SK-N-SH (cell line): ENCODE measurements around the gene TP63.

Source experiments
- EP300 ChIP-seq, 2 experiments: IDR thresholded peaks; 2 replicates each; pipeline versions ENCODE4 v1.4.0 to v1.6.1; 2012; ENCODE audit warnings: borderline replicate concordance in 1 of 2, low read depth in 1 of 2, low read length in 1 of 2
- NRF1 ChIP-seq: IDR thresholded peaks from 2 replicates; pipeline ENCODE4 v1.6.1; 2012; ENCODE audit warnings: low read depth, mild to moderate bottlenecking, low read length
- POLR2AphosphoS5 ChIP-seq: IDR thresholded peaks from 2 replicates; pipeline ENCODE4 v1.6.1; 2012; ENCODE audit warnings: low read depth, low read length
- RAD21 ChIP-seq: IDR thresholded peaks from 2 replicates; pipeline ENCODE4 v1.6.1; 2012; ENCODE audit warnings: mild to moderate bottlenecking, low read length
- RCOR1 ChIP-seq: fragments of 150-350 bp; IDR thresholded peaks from 2 replicates; pipeline ENCODE4 v1.6.1; 2017; ENCODE audit warnings: antibody characterized with exemption, low read length
- RFX5 ChIP-seq: IDR thresholded peaks from 2 replicates; pipeline ENCODE4 v1.6.1; 2012; ENCODE audit warnings: mild to moderate bottlenecking, improper control_type of control experiment, low read length
- SIN3A ChIP-seq: IDR thresholded peaks from 2 replicates; pipeline ENCODE4 v1.6.1; 2012; ENCODE audit warnings: low read depth, mild to moderate bottlenecking, low read length, moderate library complexity, borderline replicate concordance
- SMC3 ChIP-seq: IDR thresholded peaks from 2 replicates; pipeline ENCODE4 v1.6.1; 2012; ENCODE audit warnings: low read depth, low read length, improper control_type of control experiment
- TCF12 ChIP-seq: IDR thresholded peaks from 2 replicates; pipeline ENCODE4 v1.4.0; 2012
- TEAD4 ChIP-seq: IDR thresholded peaks from 2 replicates; pipeline ENCODE4 v1.4.0; 2012; ENCODE audit warnings: mild to moderate bottlenecking, borderline replicate concordance; ENCODE audit not compliant: insufficient read depth
- TF ChIP-seq, protein P1 (sequence below): fragments of 200-600 bp; sonication (generic); IDR thresholded peaks from 2 replicates; pipeline ENCODE4 v1.6.1; 2017; ENCODE audit warnings: antibody characterized with exemption, mild to moderate bottlenecking, moderate library complexity
- TF ChIP-seq, protein P2 (sequence below): fragments of 150-350 bp; IDR thresholded peaks from 2 replicates; pipeline ENCODE4 v1.6.1; 2016; ENCODE audit warnings: mild to moderate bottlenecking, low read depth, low read length
- TF ChIP-seq, protein P3 (sequence below): fragments of 150-350 bp; IDR thresholded peaks from 2 replicates; pipeline ENCODE4 v1.6.1; 2017; ENCODE audit warnings: antibody characterized with exemption, low read length, low read depth, borderline replicate concordance

DNA sequence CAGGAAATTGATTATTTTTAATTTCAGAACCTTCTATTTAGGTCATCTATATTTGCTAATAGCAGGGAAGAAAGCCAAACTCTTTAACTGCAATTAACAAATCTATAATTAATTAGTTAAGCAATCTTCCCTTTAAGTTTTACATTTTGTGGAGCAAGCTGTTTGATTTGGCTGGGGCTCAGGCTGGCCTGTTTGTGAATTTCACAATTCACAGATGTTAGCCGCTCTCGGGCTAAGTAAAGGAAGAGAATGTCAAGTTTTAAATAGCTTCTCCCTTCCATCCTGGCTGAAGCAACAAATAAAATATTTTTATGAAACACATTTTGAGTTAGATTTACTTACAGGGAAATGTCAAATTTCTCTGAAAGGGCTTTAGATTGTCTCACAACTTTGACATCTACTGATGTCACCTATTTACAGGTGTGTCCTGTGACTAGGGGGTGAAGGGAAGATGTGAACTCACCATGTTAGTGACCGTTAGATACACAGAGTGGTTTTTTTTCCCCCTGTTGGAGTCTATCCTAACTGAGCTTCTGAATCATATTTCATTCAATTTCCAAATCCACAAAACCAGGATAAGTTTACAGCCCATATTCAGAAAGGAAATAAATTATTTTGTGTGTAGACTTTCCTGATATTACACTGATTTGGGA is 1.3 kb upstream of the TP63 start:
- TF ChIP-seq, protein P1, sequence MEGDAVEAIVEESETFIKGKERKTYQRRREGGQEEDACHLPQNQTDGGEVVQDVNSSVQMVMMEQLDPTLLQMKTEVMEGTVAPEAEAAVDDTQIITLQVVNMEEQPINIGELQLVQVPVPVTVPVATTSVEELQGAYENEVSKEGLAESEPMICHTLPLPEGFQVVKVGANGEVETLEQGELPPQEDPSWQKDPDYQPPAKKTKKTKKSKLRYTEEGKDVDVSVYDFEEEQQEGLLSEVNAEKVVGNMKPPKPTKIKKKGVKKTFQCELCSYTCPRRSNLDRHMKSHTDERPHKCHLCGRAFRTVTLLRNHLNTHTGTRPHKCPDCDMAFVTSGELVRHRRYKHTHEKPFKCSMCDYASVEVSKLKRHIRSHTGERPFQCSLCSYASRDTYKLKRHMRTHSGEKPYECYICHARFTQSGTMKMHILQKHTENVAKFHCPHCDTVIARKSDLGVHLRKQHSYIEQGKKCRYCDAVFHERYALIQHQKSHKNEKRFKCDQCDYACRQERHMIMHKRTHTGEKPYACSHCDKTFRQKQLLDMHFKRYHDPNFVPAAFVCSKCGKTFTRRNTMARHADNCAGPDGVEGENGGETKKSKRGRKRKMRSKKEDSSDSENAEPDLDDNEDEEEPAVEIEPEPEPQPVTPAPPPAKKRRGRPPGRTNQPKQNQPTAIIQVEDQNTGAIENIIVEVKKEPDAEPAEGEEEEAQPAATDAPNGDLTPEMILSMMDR: no peak
- TF ChIP-seq, protein P2, sequence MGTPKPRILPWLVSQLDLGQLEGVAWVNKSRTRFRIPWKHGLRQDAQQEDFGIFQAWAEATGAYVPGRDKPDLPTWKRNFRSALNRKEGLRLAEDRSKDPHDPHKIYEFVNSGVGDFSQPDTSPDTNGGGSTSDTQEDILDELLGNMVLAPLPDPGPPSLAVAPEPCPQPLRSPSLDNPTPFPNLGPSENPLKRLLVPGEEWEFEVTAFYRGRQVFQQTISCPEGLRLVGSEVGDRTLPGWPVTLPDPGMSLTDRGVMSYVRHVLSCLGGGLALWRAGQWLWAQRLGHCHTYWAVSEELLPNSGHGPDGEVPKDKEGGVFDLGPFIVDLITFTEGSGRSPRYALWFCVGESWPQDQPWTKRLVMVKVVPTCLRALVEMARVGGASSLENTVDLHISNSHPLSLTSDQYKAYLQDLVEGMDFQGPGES: no peak
- no peak for TF ChIP-seq TCF12
- no peak for TF ChIP-seq SIN3A
- TF ChIP-seq POLR2AphosphoS5: no peak
- TF ChIP-seq, protein P3, sequence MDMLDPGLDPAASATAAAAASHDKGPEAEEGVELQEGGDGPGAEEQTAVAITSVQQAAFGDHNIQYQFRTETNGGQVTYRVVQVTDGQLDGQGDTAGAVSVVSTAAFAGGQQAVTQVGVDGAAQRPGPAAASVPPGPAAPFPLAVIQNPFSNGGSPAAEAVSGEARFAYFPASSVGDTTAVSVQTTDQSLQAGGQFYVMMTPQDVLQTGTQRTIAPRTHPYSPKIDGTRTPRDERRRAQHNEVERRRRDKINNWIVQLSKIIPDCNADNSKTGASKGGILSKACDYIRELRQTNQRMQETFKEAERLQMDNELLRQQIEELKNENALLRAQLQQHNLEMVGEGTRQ: no peak
- no peak for TF ChIP-seq RAD21
- no peak for TF ChIP-seq SMC3
- no peak for TF ChIP-seq RFX5
- TF ChIP-seq EP300 (IDR thresholded peaks at IDR 0.05; ENCODE audit: borderline replicate concordance in 1 of 2, low read depth in 1 of 2, low read length in 1 of 2): no peak
- no peak for TF ChIP-seq RCOR1
- TF ChIP-seq NRF1: no peak
- no peak for TF ChIP-seq TEAD4
